HG02798 (cell line): ENCODE measurements around the gene B3GALNT1.
A peak's percentile ranks its signal among the peaks of the same experiment; 100 is the strongest.

Source experiments
- ATAC-seq: cut with Tn5 transposase; IDR thresholded peaks from one replicate; pipeline ENCODE4 v1.9.1; 2021; ENCODE audit warnings: mild to moderate bottlenecking; ENCODE audit not compliant: unreplicated experiment, poor library complexity

The B3GALNT1 gene

DNA sequence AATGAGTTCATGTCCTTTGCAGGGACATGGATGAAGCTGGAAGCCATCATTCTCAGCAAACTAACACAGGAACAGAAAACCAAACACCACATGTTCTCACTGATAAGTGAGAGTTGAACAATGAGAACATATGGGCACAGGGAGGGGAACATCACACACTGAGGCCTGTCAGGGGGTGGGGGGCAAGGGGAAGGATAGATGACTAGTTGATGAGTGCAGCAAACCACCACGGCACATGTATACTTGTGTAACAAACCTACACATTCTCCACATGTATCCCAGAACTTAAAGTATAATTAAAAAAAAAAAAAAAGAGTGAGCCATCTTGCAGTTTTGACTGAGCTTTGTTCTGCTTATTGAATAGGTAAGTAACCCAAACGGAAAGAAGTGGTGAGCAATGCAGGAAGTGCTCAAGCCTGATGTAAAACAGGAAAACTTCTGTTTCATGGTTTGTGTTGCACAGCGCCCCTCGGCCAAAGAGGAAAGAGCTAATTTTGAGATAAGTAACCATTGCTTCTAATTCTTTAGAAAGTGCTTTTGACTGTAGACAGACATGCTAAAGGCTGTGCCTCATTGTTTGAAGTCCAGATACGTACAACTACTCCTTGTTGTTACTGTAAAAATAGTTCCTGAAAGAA is 70.1 kb downstream of the B3GALNT1 start:
- ATAC-seq: peak; percentile 67
